ENCODE results near the gene ZNF396.

DNA sequence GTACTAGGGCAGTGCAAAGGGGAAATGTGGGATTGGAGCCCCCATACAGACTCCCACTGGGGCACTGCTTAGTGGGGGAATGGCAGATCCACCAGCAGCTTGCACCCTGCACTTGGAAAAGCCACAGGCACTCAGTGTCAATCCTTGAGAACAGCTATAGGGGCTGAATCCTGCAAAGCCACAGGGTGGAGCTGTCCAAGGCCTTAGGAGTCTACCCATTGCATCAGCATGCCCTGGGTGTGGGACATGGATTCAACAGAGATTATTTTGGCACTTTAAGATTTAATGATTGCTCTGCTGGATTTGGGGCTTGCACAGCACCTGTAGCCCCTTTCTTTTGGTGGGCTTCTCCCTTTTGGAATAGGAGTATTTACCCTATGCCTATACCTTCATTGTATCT lies 24.4 kb downstream of the ZNF396 start:
- TF ChIP-seq, protein P1, sequence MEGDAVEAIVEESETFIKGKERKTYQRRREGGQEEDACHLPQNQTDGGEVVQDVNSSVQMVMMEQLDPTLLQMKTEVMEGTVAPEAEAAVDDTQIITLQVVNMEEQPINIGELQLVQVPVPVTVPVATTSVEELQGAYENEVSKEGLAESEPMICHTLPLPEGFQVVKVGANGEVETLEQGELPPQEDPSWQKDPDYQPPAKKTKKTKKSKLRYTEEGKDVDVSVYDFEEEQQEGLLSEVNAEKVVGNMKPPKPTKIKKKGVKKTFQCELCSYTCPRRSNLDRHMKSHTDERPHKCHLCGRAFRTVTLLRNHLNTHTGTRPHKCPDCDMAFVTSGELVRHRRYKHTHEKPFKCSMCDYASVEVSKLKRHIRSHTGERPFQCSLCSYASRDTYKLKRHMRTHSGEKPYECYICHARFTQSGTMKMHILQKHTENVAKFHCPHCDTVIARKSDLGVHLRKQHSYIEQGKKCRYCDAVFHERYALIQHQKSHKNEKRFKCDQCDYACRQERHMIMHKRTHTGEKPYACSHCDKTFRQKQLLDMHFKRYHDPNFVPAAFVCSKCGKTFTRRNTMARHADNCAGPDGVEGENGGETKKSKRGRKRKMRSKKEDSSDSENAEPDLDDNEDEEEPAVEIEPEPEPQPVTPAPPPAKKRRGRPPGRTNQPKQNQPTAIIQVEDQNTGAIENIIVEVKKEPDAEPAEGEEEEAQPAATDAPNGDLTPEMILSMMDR (IDR thresholded peaks at IDR 0.05 in 8 of 11, conservative IDR thresholded peaks at IDR 0.05 in 3 of 11): no peak
- no peak for TF ChIP-seq POLR2A (IDR thresholded peaks at IDR 0.05)
- no peak for TF ChIP-seq POLR2AphosphoS5 (IDR thresholded peaks at IDR 0.05)

Measured in spleen (tissue), 7 donors.